Measurements from ENCODE around the gene SYNE1.

GRCh38 chr6:152127432-152128165 lies 509.6 kb downstream of the SYNE1 start:
- TF ChIP-seq CTCF (IDR thresholded peaks at IDR 0.05): no peak
- TF ChIP-seq EP300 (IDR thresholded peaks at IDR 0.05): no peak
